A673 (cell line): ENCODE measurements around the gene GPSM1. TPM values are rescaled to one million over a fixed set of nuclear protein-coding genes. Genes with fewer than 3 reads are reported as not detected.

Experiments
- BruUV-seq: library from RNA; stranded (reverse); fragments of 400-500 nt; replicated peaks from 2 replicates; lab custom pipeline; 2021; lab: Mats Ljungman, UMichigan
- CTCF ChIA-PET: fragments of 300-600 bp; sonication (Branson Sonifier 250); formaldehyde crosslinking; loops from one replicate; lab custom pipeline; 2022; ENCODE audit warnings: antibody characterized with exemption; lab: Charles Lee
- POLR2A ChIA-PET: fragments of 300-600 bp; sonication (Branson Sonifier 250); formaldehyde crosslinking; loops from one replicate; lab custom pipeline; 2022; ENCODE audit warnings: antibody characterized with exemption; ENCODE audit not compliant: low non-redundant PET; lab: Charles Lee
- DNase-seq: peaks from one replicate; pipeline ENCODE4 v3.0.0-alpha.2; 2015; ENCODE audit warnings: low spot score
- H3K27ac ChIP-seq: fragments of 200-600 bp; sonication (generic); 2 replicates; pipeline ENCODE4 v1.5.1; 2016; ENCODE audit warnings: mixed run types, low read depth, mild to moderate bottlenecking, mixed read lengths, antibody characterized with exemption, low read length; ENCODE audit not compliant: poor library complexity, severe bottlenecking
- H3K27me3 ChIP-seq: fragments of 200-600 bp; sonication (generic); replicated peaks from 2 replicates; pipeline ENCODE4 v1.6.1; 2017; ENCODE audit warnings: mixed run types, low read depth, mild to moderate bottlenecking, mixed read lengths, antibody characterized with exemption, low read length; ENCODE audit not compliant: insufficient read depth, poor library complexity
- H3K36me3 ChIP-seq: fragments of 200-600 bp; sonication (generic); 2 replicates; pipeline ENCODE4 v1.6.1; 2016; ENCODE audit warnings: mixed run types, mild to moderate bottlenecking, mixed read lengths, antibody characterized with exemption, low read length; ENCODE audit not compliant: insufficient read depth, poor library complexity, severe bottlenecking
- H3K4me1 ChIP-seq: fragments of 200-600 bp; sonication (generic); 2 replicates; pipeline ENCODE4 v1.6.1; 2017; ENCODE audit warnings: mixed run types, mild to moderate bottlenecking, mixed read lengths, antibody characterized with exemption, low read length; ENCODE audit not compliant: insufficient read depth, poor library complexity, severe bottlenecking
- H3K4me3 ChIP-seq: fragments of 200-600 bp; sonication (generic); 2 replicates; pipeline ENCODE4 v1.5.1; 2016; ENCODE audit warnings: low read depth, mixed run types, mild to moderate bottlenecking, mixed read lengths, low read length; ENCODE audit not compliant: poor library complexity, severe bottlenecking
- H3K9me3 ChIP-seq: fragments of 200-600 bp; sonication (generic); 2 replicates; pipeline ENCODE4 v1.6.1; 2016; ENCODE audit warnings: mixed run types, low read depth, mild to moderate bottlenecking, mixed read lengths, antibody characterized with exemption, low read length; ENCODE audit not compliant: poor library complexity, severe bottlenecking
- EZH2 ChIP-seq: fragments of 200-600 bp; sonication (generic); IDR thresholded peaks from 2 replicates; pipeline ENCODE4 v1.6.1; 2017; ENCODE audit warnings: borderline replicate concordance, low read depth, mild to moderate bottlenecking, mixed read lengths, antibody characterized with exemption, low read length; ENCODE audit not compliant: poor library complexity, severe bottlenecking
- intact Hi-C: fragments of 100-400 bp; cut with micrococcal nuclease; formaldehyde crosslinking; loops from one replicate; pipeline ENCODE4 v1.10.0; 2022; ENCODE audit not compliant: unreplicated experiment
- total RNA-seq: library from RNA; stranded (reverse); gene quantifications from 2 replicates; pipeline ENCODE4 v1.2.3, GENCODE V29; 2021
- TF ChIP-seq, protein P1 (sequence below): fragments of 300-800, 200-600 bp; sonication (generic); conservative IDR thresholded peaks from 2 replicates; pipeline ENCODE4 v1.5.1; 2017; ENCODE audit warnings: low read depth, mild to moderate bottlenecking, antibody characterized with exemption, low read length, moderate library complexity, mixed read lengths

The GPSM1 gene
- total RNA-seq, 1 experiment from 2014 or later: 36.4 TPM

DNA sequence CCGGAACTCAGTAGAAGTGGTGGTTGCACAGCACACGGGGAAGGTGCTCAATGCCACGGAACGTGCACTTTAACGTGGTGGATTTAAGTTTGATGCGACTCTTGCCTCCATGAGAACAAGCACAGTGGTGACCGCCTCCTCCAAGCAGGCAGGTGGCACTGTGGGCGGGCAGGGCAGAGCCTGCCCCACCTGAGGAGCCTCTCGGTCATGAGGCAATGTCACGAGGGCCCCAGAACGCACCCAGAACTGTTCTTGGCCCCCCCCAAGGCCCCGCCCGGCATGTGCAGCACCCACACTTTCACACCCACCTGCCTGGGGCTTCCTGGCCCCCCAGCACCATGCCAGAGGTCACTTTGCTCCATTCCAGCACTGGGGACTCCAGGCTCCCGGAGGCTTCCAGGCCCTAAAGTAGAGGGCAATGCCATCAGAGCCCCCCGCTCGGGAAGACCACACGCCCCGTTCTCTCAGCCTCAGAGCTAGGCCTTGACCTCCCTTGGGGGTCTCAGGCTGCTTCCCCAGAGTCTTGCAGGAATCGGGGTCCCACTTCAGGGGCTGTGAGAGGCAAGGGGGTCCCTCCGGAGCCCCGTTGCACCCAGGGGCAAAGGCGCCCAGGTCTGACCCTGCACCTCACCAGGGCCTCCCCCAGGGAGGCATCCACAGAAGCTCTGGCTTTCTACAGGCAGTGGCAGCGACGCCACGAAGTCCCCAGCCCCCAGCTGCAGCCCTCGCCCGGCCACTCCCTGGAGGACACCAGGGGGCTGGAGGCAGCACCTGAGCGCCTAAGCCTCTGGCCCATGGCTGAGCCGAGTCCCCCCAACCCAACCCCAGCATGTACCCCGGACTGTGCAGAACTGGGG, 37.5 kb upstream of the GPSM1 start:
- CTCF ChIA-PET: no interaction called here
- BruUV-seq: no TSS peak

DNA sequence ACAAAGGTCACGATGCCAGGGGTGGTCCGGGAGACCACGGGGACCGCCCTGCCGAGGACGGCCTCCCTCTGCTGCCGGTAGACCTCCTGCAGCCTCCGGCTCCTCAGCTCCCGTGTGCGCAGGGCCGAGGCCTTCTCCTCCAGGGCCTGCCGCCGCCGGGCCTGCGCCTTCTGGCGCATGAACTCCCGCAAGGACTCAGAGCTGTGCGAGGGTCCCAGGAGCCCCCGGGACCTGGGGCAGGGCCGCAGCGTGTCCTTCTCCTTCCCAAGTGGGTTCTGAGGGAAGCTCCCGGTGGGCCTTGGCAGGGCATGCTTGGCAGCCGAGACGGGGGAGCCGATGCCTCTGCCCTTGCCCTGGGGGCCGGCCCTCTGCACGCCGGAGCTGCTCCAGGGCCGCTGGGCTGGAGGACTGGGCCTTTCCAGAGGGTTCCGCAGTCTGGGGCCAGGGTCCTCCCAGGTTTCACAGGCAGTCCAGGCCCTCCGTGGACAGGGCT, 36.8 kb upstream of the GPSM1 start:
- intact Hi-C loops: no loop called here
- BruUV-seq: no TSS peak

More for the DNA sequence above, 37.5 kb upstream of the GPSM1 start:
- no peak overlapping the region for H3K4me3 ChIP-seq
- H3K36me3 ChIP-seq: no peaks in the 10 kb centered on the region
- H3K4me1 ChIP-seq: no peaks in the 10 kb centered on the region
- no peak for TF ChIP-seq EZH2
- TF ChIP-seq, protein P1, sequence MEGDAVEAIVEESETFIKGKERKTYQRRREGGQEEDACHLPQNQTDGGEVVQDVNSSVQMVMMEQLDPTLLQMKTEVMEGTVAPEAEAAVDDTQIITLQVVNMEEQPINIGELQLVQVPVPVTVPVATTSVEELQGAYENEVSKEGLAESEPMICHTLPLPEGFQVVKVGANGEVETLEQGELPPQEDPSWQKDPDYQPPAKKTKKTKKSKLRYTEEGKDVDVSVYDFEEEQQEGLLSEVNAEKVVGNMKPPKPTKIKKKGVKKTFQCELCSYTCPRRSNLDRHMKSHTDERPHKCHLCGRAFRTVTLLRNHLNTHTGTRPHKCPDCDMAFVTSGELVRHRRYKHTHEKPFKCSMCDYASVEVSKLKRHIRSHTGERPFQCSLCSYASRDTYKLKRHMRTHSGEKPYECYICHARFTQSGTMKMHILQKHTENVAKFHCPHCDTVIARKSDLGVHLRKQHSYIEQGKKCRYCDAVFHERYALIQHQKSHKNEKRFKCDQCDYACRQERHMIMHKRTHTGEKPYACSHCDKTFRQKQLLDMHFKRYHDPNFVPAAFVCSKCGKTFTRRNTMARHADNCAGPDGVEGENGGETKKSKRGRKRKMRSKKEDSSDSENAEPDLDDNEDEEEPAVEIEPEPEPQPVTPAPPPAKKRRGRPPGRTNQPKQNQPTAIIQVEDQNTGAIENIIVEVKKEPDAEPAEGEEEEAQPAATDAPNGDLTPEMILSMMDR: no peak
- DNase-seq: no peak
- no peak overlapping the region for H3K27ac ChIP-seq
- H3K9me3 ChIP-seq: no peaks in the 10 kb centered on the region
- H3K27me3 ChIP-seq: no peaks in the 10 kb centered on the region
- POLR2A ChIA-PET: no interaction called here
- intact Hi-C loops: no loop called here

DNA sequence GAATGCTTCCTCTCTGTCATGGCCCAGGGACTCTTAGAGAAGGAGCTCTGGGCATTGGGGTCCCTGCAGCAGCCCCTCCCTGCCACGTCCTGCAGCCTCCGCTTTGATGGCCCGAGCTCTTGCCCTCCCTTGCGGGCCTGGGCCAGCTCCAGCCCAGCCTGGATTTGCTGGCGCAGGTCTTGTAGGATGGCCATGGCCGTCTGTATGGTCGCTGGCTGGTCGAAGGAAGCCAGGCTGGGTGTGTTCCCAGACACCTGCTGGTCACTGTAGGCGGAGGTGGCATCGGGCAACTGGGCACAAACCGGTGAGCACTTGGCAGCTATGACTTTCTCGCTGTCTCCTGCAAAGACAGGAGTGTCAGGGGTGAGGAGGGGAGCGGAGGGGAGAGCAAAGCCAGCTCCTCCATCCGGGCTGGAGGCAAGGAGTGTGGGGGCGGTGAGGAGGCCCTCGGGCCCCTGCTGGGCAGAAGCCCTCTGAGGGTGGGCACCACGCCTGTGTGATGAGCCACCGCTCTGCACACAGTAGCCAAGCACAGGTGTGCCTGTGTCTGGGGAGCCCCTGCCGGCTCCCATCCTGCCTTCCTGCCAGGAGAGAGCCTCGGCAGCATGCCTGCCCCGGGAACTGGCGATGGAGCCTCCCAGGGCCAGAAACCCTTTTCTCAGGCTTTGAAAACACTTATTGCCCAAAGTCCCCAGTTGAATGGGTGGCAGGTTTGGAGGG, 35.9 kb upstream of the GPSM1 start:
- DNase-seq: no peak
- Histone ChIP-seq H3K36me3 (no peaks in the 10 kb centered on the region), H3K4me3 (no peak overlapping the region), H3K9me3 (no peaks in the 10 kb centered on the region), H3K4me1 (no peaks in the 10 kb centered on the region), H3K27me3 (no peaks in the 10 kb centered on the region), H3K27ac (no peak overlapping the region)
- TF ChIP-seq, protein P1: no peak
- TF ChIP-seq EZH2: no peak
- no TSS peak for BruUV-seq
- ChIA-PET POLR2A (interaction anchor here (0.6 kb wide), 1 partner anchor 79 kb away, joined by 3 read pairs; no protein-coding TSS in a partner anchor), CTCF (no interaction called here)
- intact Hi-C loops: no loop called here

More for the DNA sequence above, 36.8 kb upstream of the GPSM1 start:
- no peaks in the 10 kb centered on the region for H3K9me3 ChIP-seq
- H3K4me3 ChIP-seq: no peak overlapping the region
- ChIA-PET CTCF (no interaction called here), POLR2A (interaction anchor here (0.6 kb wide), 1 partner anchor 80 kb away, joined by 3 read pairs; no protein-coding TSS in a partner anchor)
- no peaks in the 10 kb centered on the region for H3K4me1 ChIP-seq
- no peak overlapping the region for H3K27ac ChIP-seq
- no peak for TF ChIP-seq EZH2
- TF ChIP-seq, protein P1: no peak
- no peaks in the 10 kb centered on the region for H3K36me3 ChIP-seq
- no peak for DNase-seq
- H3K27me3 ChIP-seq: no peaks in the 10 kb centered on the region
